HepG2 (cell line): ENCODE measurements around the gene S100A5. TPM values are rescaled to one million over a fixed set of nuclear protein-coding genes. Genes with fewer than 3 reads are reported as not detected.
A peak's percentile ranks its signal among the peaks of the same experiment; 100 is the strongest.

Experiments
- ATAC-seq: fragments of 200-7000 bp; cut with Tn5 transposase; 3 replicates; pipeline ENCODE4 v1.9.1; 2020; ENCODE audit warnings: mild to moderate bottlenecking, moderate library complexity
- BruUV-seq: library from RNA; stranded (reverse); fragments of 400-500 nt; replicated peaks from 2 replicates; lab custom pipeline; 2021; lab: Mats Ljungman, UMichigan
- CTCF ChIA-PET: fragments of 300-600 bp; formaldehyde crosslinking; extraction: SDS; loops from one replicate; lab custom pipeline; 2021; ENCODE audit warnings: low total read pairs, inconsistent platforms, low intra/inter-chr PET ratio; lab: Yijun Ruan, JAX
- POLR2A ChIA-PET: fragments of 350-600 bp; sonication (Branson Sonifier 250); formaldehyde crosslinking; loops from one replicate; lab custom pipeline; 2020; ENCODE audit warnings: antibody characterized with exemption, inconsistent platforms; lab: Yijun Ruan, JAX
- DNase-seq: peaks from one replicate; pipeline ENCODE4 v3.0.0-alpha.2; 2015; ENCODE audit warnings: low spot score
- FAIRE-seq: peaks from 3 replicates; lab custom pipeline; 2011; peaks lifted over from hg19 to GRCh38; lab: Jason Lieb, UNC
- H2AFZ ChIP-seq: one replicate; pipeline ENCODE4 v1.6.1; 2011; ENCODE audit warnings: low read length, inconsistent platforms
- H3K27ac ChIP-seq: fragments of 300-600 bp; 3 replicates; pipeline ENCODE4 v1.8.0; 2011; ENCODE audit warnings: mixed run types, mild to moderate bottlenecking, mixed read lengths, low read length, inconsistent platforms; ENCODE audit not compliant: insufficient read depth; ENCODE audit errors: extremely low read length
- H3K27me3 ChIP-seq, 2 experiments: fragments of 200-600 bp in 1 of 2; 2 replicates in 1 of 2; 3 replicates in 1 of 2; pipeline versions ENCODE4 v1.6.0 to v1.8.0; 2011; ENCODE audit warnings: low read length in 2 of 2, mild to moderate bottlenecking in 2 of 2, moderate library complexity in 2 of 2, inconsistent platforms in 1 of 2; ENCODE audit not compliant: insufficient read depth in 2 of 2, control insufficient read depth in 1 of 2
- H3K36me3 ChIP-seq, 2 experiments: fragments of 200-600 bp in 1 of 2; replicated peaks in 1 of 2; 2 replicates in 1 of 2; 3 replicates in 1 of 2; pipeline versions ENCODE4 v1.5.1 to v1.8.0; 2011; ENCODE audit warnings: low read length in 2 of 2, inconsistent platforms in 1 of 2; ENCODE audit not compliant: insufficient read depth in 2 of 2, control insufficient read depth in 1 of 2
- H3K4me1 ChIP-seq: 2 replicates; pipeline ENCODE4 v1.5.1; 2012; ENCODE audit warnings: low read length, inconsistent platforms; ENCODE audit not compliant: insufficient read depth
- H3K4me2 ChIP-seq: 2 replicates; pipeline ENCODE4 v1.6.0; 2011; ENCODE audit warnings: low read depth, low read length, inconsistent platforms
- H3K4me3 ChIP-seq, 3 experiments: fragments of 200-600 bp in 1 of 3; sonication (generic), shearing (Covaris generic) in 1 of 3; replicated peaks in 1 of 3; 2 replicates each; pipeline ENCODE4 v1.5.1; 2011 to 2016; ENCODE audit warnings: low read length in 3 of 3, inconsistent platforms in 2 of 3, low read depth in 2 of 3, mild to moderate bottlenecking in 2 of 3, control low read depth in 1 of 3, mixed read lengths in 1 of 3; ENCODE audit not compliant: insufficient read depth in 1 of 3
- H3K79me2 ChIP-seq: one replicate; pipeline ENCODE4 v1.6.1; 2011; ENCODE audit warnings: low read length, inconsistent platforms; ENCODE audit not compliant: insufficient read depth
- H3K9ac ChIP-seq: 2 replicates; pipeline ENCODE4 v1.6.0; 2011; ENCODE audit warnings: mild to moderate bottlenecking, low read depth, low read length, inconsistent platforms; ENCODE audit not compliant: insufficient read depth
- H3K9me3 ChIP-seq: 2 replicates; pipeline ENCODE4 v1.5.1; 2012; ENCODE audit warnings: mild to moderate bottlenecking, low read length
- H4K20me1 ChIP-seq: 2 replicates; pipeline ENCODE4 v1.6.0; 2011; ENCODE audit warnings: inconsistent platforms, mild to moderate bottlenecking, low read length, moderate library complexity; ENCODE audit not compliant: insufficient read depth
- AHR ChIP-seq: IDR thresholded peaks from 2 replicates; pipeline ENCODE4 v1.6.1; 2018; ENCODE audit warnings: missing genetic modification reagents, missing compliant biosample characterization
- ATAD3A ChIP-seq: sonication (generic); formaldehyde crosslinking; IDR thresholded peaks from 2 replicates; pipeline ENCODE4 v1.4.0; 2020; ENCODE audit warnings: missing genetic modification reagents
- CHD4 ChIP-seq: fragments of 200-600 bp; sonication (generic); IDR thresholded peaks from 2 replicates; pipeline ENCODE4 v1.7.0; 2017; ENCODE audit warnings: mild to moderate bottlenecking, low read length, borderline replicate concordance
- FOSL1 ChIP-seq: sonication (generic); formaldehyde crosslinking; IDR thresholded peaks from 2 replicates; pipeline ENCODE4 v1.9.0; 2021; ENCODE audit warnings: missing genetic modification reagents, borderline replicate concordance
- FOXJ3 ChIP-seq: sonication (generic); formaldehyde crosslinking; IDR thresholded peaks from 2 replicates; pipeline ENCODE4 v1.4.0; 2020; ENCODE audit warnings: missing genetic modification reagents, mild to moderate bottlenecking, borderline replicate concordance
- GABPB1 ChIP-seq: IDR thresholded peaks from 2 replicates; pipeline ENCODE4 v1.6.1; 2016; ENCODE audit warnings: mild to moderate bottlenecking, missing genetic modification reagents, moderate library complexity, missing compliant biosample characterization
- KDM3A ChIP-seq: IDR thresholded peaks from 2 replicates; pipeline ENCODE4 v1.6.1; 2018; ENCODE audit warnings: low read depth, missing compliant biosample characterization
- MBD4 ChIP-seq: IDR thresholded peaks from 2 replicates; pipeline ENCODE4 v1.6.1; 2012; ENCODE audit warnings: low read length, inconsistent platforms, borderline replicate concordance
- MYNN ChIP-seq: sonication (generic); formaldehyde crosslinking; IDR thresholded peaks from 2 replicates; pipeline ENCODE4 v1.4.0; 2020; ENCODE audit warnings: mild to moderate bottlenecking, low read depth, missing genetic modification reagents
- NFKBIZ ChIP-seq: IDR thresholded peaks from 2 replicates; pipeline ENCODE4 v1.6.1; 2018; ENCODE audit warnings: missing genetic modification reagents, missing compliant biosample characterization
- NR3C1 ChIP-seq: sonication (generic); formaldehyde crosslinking; IDR thresholded peaks from 2 replicates; pipeline ENCODE4 v1.4.0; 2020; ENCODE audit warnings: missing genetic modification reagents
- PRMT3 ChIP-seq: sonication (generic); formaldehyde crosslinking; IDR thresholded peaks from 2 replicates; pipeline ENCODE4 v1.8.1; 2022; ENCODE audit warnings: low read depth, mild to moderate bottlenecking, moderate library complexity, missing genetic modification reagents, borderline replicate concordance
- SAP130 ChIP-seq: IDR thresholded peaks from 2 replicates; pipeline ENCODE4 v1.6.1; 2016; ENCODE audit warnings: low read depth
- SIN3A ChIP-seq: IDR thresholded peaks from 2 replicates; pipeline ENCODE4 v1.6.1; 2011; ENCODE audit warnings: low read depth, mild to moderate bottlenecking, control low read depth, low read length, borderline replicate concordance
- TP53 ChIP-seq: sonication (generic); formaldehyde crosslinking; conservative IDR thresholded peaks from 2 replicates; pipeline ENCODE4 v1.4.0; 2020; ENCODE audit warnings: missing genetic modification reagents
- TRIM24 ChIP-seq: sonication (generic); formaldehyde crosslinking; IDR thresholded peaks from 2 replicates; pipeline ENCODE4 v1.8.0; 2022; ENCODE audit warnings: mild to moderate bottlenecking, missing genetic modification reagents
- WIZ ChIP-seq: sonication (generic); formaldehyde crosslinking; IDR thresholded peaks from 2 replicates; pipeline ENCODE4 v1.5.1; 2020; ENCODE audit warnings: mild to moderate bottlenecking, missing genetic modification reagents
- ZBTB7B ChIP-seq: sonication (generic); formaldehyde crosslinking; IDR thresholded peaks from 2 replicates; pipeline ENCODE4 v1.4.0; 2020; ENCODE audit warnings: missing genetic modification reagents
- ZFP41 ChIP-seq: sonication (generic); formaldehyde crosslinking; IDR thresholded peaks from 2 replicates; pipeline ENCODE4 v1.4.0; 2020; ENCODE audit warnings: mild to moderate bottlenecking, missing genetic modification reagents, borderline replicate concordance
- ZNF550 ChIP-seq: sonication (generic); formaldehyde crosslinking; IDR thresholded peaks from 2 replicates; pipeline ENCODE4 v1.4.0; 2020; ENCODE audit warnings: mild to moderate bottlenecking, missing genetic modification reagents, borderline replicate concordance
- ZNF557 ChIP-seq: sonication (generic); formaldehyde crosslinking; IDR thresholded peaks from 2 replicates; pipeline ENCODE4 v1.4.0; 2020; ENCODE audit warnings: missing genetic modification reagents
- ZNF670 ChIP-seq: sonication (generic); formaldehyde crosslinking; IDR thresholded peaks from 2 replicates; pipeline ENCODE4 v1.8.0; 2022; ENCODE audit warnings: mild to moderate bottlenecking, missing genetic modification reagents, borderline replicate concordance
- WGBS: methylation state at CpG from one replicate; pipeline ENCODE4 v1.1.6; 2017; ENCODE audit warnings: low lambda C conversion rate; 5-methylcytosine and 5-hydroxymethylcytosine counted together
- in situ Hi-C: cut with HindIII; loops from 2 replicates; pipeline ENCODE4 v1.10.0; 2017; ENCODE audit warnings: low pct_unique_long_range_greater_than_20kb; ENCODE audit not compliant: extremely low pct_ligation_motif_present
- intact Hi-C: fragments of 100-400 bp; cut with micrococcal nuclease; formaldehyde crosslinking; loops from one replicate; pipeline ENCODE4 v1.10.0; 2022; ENCODE audit not compliant: unreplicated experiment
- polyA plus RNA-seq, 8 experiments: library from polyadenylated mRNA; depleted of rRNA in 3 of 8; stranded (reverse) in 7 of 8; unstranded in 1 of 8; fragments of >200 nt; fragmentation: Illumina TruSeq in 4 of 8; extraction: Trizol in 4 of 8; gene quantifications; 2 replicates each; pipeline versions ENCODE4 v1.2.1 to v1.2.3, GENCODE V29; 2011 to 2016; ENCODE audit warnings: low read depth in 4 of 8, missing spikeins in 1 of 8, mixed read lengths in 1 of 8; ENCODE audit not compliant: insufficient read depth in 1 of 8
- total RNA-seq, 5 experiments: library from RNA; depleted of rRNA; stranded (reverse); fragments of >200 nt; fragmentation: Illumina TruSeq; extraction: Trizol; gene quantifications; 2 replicates each; pipeline ENCODE4 v1.2.3, GENCODE V29; 2016; ENCODE audit warnings: low read depth in 1 of 5

Gene S100A5
- total and polyA plus RNA-seq, 2 of the 13 experiments (the other 11 are each of a cell fraction or from before 2014, with no cell fraction given), result not detected

GRCh38 chr1:153527023-153527682 lies 13.6 kb downstream of the S100A5 start:
- Histone ChIP-seq H3K36me3 (no peaks in the 10 kb centered on the region), H3K27me3 (no peaks in the 10 kb centered on the region), H2AFZ (no peak overlapping the region), H3K9ac (no peak overlapping the region), H3K4me1 (peaks cover 28% of the 10 kb centered on the region), H3K9me3 (no peaks in the 10 kb centered on the region), H3K79me2 (no peaks in the 10 kb centered on the region), H4K20me1 (no peaks in the 10 kb centered on the region), H3K4me3 (no peak overlapping the region), H3K4me2 (no peak overlapping the region), H3K27ac (no peak overlapping the region)
- intact Hi-C loops, result no loop called here
- 83% methylated on average over 8 of the region's 8 CpGs for WGBS
- in situ Hi-C loops, result no loop called here
- BruUV-seq, result no TSS peak
- no peak for FAIRE-seq
- ChIA-PET CTCF (no interaction called here), POLR2A (interaction anchor here (1.0 to 2.0 kb wide), 2 partner anchors 9 to 18 kb away, joined by 3 to 6 read pairs; partner anchors contain the start of gene S100A6)
- DNase-seq, result no peak
- no peak for ATAC-seq
- no peak for TF ChIP-seq FOSL1
- no peak for TF ChIP-seq AHR
- TF ChIP-seq ATAD3A (CRISPR knock-in tag), result no peak
- TF ChIP-seq NFKBIZ (CRISPR knock-in tag), result no peak
- no peak for TF ChIP-seq PRMT3 (CRISPR knock-in tag)
- no peak for TF ChIP-seq CHD4

DNA sequence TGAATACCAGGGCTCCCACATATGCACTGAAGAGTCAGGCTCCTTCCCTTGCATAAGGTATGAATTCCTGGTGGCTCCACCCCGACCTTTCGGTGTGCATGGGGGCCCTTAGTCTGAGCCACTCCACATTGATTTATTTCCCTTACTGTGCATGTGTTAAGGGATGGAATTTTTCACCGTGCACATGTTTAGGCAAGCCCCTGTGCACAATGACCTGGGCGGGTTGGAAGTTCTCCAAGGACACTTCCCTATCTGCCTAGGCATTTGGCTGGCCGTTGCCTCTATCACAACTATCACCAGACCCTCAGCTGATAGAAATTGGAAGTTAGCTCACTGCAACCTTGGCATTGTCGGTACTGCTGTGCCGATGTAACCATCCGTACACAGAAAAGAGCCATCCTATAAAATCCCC lies 14.6 kb downstream of the S100A5 start:
- no peak overlapping the region for H3K27ac ChIP-seq
- in situ Hi-C loops, result no loop called here
- no peaks in the 10 kb centered on the region for H4K20me1 ChIP-seq
- peak overlapping the region; percentile 27; the same call in 1 of the 2 replicates for H3K4me2 ChIP-seq
- WGBS, result 26% methylated on average over 7 of the region's 8 CpGs
- H3K9me3 ChIP-seq, result no peaks in the 10 kb centered on the region
- peaks cover 21% of the 10 kb centered on the region for H3K4me1 ChIP-seq
- ATAC-seq (peak; percentile 56), DNase-seq (peak; percentile 42), FAIRE-seq (peak; percentile 42)
- no TSS peak for BruUV-seq
- no peaks in the 10 kb centered on the region for H3K79me2 ChIP-seq
- ChIA-PET POLR2A (interaction anchor here (0.8 to 2.0 kb wide), 3 partner anchors 10 to 202 kb away, joined by 3 to 6 read pairs (median 3); partner anchors contain the start of genes INTS3 and S100A6), CTCF (no interaction called here)
- no peaks in the 10 kb centered on the region for H3K27me3 ChIP-seq
- no peak overlapping the region for H3K9ac ChIP-seq
- no peak overlapping the region for H3K4me3 ChIP-seq
- peak overlapping the region; percentile 15 for H2AFZ ChIP-seq
- no peaks in the 10 kb centered on the region for H3K36me3 ChIP-seq
- intact Hi-C loops, result no loop called here
- TF ChIP-seq TP53 (CRISPR knock-in tag) (0 out of 2 replicates have a peak, but pooled peaks have one; percentile 46), SIN3A (no peak), ZNF670 (CRISPR knock-in tag) (no peak), ZNF550 (CRISPR knock-in tag) (no peak), FOXJ3 (CRISPR knock-in tag) (0 out of 2 replicates have a peak, but pooled peaks have one; percentile 14), ZFP41 (CRISPR knock-in tag) (no peak), WIZ (CRISPR knock-in tag) (no peak), MYNN (CRISPR knock-in tag) (no peak), MBD4 (no peak), GABPB1 (CRISPR knock-in tag) (no peak), ZNF557 (CRISPR knock-in tag) (no peak), ZBTB7B (peak; percentile 38; the same call in 1 of the 2 replicates), NR3C1 (CRISPR knock-in tag) (no peak), SAP130 (0 out of 2 replicates have a peak, but pooled peaks have one; percentile 12), TRIM24 (CRISPR knock-in tag) (no peak), KDM3A (CRISPR knock-in tag) (no peak)
